Testis (tissue), 2 donors: ENCODE data around the gene HOXA3.

ENCODE experiments used
- CTCF ChIP-seq, 3 experiments: fragments of 450-650 bp in 2 of 3; fragments of 200-600 bp in 1 of 3; sonication (generic) in 1 of 3; IDR thresholded peaks; one replicate each; pipeline ENCODE4 v1.5.1; 2016 to 2019; ENCODE audit warnings: antibody characterized with exemption in 3 of 3, mild to moderate bottlenecking in 2 of 3, moderate library complexity in 1 of 3
- POLR2A ChIP-seq: fragments of 450-650 bp; IDR thresholded peaks from one replicate; pipeline ENCODE4 v1.6.1; 2017; ENCODE audit warnings: antibody characterized with exemption, mild to moderate bottlenecking, moderate library complexity

DNA sequence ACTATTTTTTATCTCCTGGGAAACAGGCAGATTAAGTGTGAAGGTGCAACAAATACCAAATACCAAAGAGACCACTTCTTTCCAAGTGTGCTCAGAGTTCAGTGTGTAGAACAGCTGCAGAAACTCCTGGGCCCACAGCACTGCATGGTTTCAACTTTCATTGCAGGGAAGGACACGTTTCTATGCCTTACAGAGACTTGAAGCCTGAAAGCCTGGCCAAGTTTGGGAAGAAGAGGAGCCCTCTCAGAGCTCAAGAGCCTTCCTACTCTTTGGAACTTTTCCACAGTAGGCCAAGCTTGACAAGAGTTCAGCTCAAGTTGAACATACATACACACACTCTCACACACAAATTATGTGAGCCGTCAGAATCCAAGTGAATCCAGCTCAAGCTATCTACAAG lies 24.3 kb downstream of the HOXA3 start:
- TF ChIP-seq CTCF (IDR thresholded peaks at IDR 0.05) (no peak), POLR2A (no peak)
